T-helper 2 cell treated with Interferon-gamma antibody and Interleukin-4, amounts not matched to agents 100 ng/mL and 5 ng/mL, for 36 hours (primary cell): ENCODE measurements around the gene ASIC3. TPM values are rescaled to one million over a fixed set of nuclear protein-coding genes. Genes with fewer than 3 reads are reported as not detected.

Experiments used
- intact Hi-C: fragments of 100-400 bp; cut with micrococcal nuclease; formaldehyde crosslinking; loops from one replicate; pipeline ENCODE4 v1.15.1; 2023
- total RNA-seq: library from RNA; stranded (reverse); gene quantifications from 2 replicates; pipeline ENCODE4 v1.2.3, GENCODE V29; 2022

The ASIC3 gene
- total RNA-seq, 1 donor from 2014 or later: 6.0 TPM

DNA sequence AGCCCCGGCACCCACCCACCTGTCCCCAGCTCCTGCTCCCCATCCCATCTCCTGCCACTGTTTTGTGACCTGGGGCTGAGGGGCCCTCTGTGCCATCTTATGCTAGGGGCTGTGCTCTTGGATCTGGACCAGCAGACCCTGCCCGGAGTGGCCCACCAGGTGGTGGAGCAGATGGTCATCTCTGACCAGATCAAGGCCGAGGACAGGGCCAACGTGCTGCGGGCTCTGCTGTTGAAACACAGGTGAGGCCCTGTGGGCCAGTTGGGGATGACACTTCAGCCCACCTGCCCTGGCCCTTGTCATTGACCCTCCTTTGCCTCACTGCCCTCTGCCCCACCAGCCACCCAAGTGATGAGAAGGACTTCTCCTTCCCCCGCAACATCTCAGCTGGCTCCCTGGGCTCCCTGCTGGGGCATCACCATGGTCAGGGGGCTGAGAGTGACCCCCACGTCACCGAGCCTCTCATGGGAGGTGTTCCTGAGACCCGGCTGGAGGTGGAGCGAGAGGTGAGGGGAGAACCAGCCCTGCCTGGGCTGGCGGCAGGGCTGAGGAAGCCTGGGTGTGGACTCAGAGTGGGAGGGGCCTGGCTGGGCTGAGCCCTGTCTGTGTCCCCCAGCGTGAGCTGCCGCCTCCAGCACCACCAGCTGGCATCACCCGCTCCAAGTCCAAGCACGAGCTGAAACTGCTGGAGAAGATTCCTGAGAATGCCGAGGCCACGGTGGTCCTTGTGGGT, 21.7 kb downstream of the ASIC3 start:
- intact Hi-C loops: no loop called here

DNA sequence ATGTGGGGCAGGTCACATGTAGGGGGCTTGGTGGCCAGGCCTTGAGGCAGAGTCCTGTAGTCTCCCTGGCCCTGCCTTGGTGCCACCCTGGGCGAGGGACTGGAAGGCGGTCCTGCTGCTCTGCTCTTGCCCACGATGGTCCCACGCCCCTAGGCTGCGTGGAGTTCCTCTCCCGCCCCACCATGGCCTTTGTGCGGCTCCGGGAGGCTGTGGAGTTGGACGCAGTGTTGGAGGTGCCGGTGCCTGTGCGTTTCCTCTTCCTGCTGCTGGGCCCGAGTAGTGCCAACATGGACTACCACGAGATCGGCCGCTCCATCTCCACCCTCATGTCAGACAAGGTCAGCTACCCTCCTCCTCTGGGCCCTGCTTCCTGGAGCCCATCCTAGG, 22.2 kb downstream of the ASIC3 start:
- intact Hi-C loops: no loop called here

DNA sequence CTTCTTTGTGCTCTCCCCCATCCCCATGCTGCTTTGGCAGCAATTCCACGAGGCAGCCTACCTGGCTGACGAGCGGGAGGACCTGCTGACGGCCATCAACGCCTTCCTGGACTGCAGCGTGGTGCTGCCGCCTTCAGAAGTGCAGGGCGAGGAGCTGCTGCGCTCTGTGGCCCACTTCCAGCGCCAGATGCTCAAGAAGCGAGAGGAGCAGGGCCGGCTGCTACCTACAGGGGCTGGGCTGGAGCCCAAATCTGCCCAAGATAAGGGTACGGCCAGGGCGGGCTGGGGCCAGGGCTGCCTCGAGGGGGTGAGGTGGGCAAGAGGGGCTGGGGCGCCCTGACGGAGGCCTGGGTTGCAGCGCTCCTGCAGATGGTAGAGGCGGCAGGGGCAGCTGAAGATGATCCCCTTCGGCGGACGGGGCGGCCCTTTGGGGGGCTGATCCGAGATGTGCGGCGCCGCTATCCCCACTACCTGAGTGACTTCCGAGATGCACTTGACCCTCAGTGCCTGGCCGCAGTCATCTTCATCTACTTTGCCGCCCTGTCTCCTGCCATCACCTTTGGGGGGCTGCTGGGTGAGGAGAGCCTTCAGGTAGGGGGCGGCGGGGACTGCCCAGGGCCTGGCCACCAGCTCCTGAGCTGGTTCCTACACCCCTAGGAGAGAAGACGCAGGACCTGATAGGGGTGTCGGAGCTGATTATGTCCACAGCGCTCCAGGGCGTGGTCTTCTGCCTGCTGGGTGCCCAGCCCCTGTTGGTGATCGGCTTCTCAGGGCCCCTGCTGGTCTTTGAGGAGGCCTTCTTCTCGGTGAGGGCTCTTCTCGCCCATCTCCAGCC, 22.9 kb downstream of the ASIC3 start:
- intact Hi-C loops: no loop called here

GRCh38 chr7:151073990-151074389, 25.7 kb downstream of the ASIC3 start:
- intact Hi-C loops: no loop called here

DNA sequence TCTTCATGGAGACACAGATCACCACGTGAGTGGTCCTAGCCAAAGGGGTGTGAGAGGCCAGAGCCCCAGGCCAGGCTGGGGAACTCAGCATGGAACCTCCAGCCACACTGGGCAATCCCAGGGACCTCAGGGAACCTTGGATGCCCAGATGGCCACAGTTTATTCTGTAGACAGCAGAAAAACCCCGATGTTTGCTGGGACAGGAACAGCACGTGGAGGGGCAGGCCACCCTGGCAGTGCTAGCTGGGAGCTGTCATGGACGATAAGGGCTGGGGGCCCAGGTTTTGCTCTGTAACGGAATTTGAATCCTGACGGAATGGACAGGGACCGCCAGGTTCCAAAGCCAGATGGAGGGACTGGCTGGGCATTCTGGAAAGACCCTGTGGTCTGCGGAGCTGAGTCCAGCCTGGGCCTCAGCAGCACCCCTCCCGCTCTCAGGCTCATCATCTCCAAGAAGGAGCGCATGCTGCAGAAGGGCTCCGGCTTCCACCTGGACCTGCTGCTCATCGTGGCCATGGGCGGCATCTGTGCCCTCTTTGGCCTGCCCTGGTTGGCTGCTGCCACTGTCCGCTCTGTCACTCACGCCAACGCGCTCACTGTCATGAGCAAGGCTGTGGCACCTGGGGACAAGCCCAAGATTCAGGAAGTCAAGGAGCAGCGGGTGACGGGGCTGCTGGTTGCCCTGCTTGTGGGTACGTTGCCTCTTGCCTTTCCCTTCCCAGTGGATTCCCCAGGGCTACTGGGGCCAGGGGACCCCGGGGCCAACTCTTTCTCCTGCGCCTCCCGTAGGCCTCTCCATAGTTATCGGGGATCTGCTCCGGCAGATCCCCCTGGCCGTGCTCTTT, 26.7 kb downstream of the ASIC3 start:
- intact Hi-C loops: no loop called here

DNA sequence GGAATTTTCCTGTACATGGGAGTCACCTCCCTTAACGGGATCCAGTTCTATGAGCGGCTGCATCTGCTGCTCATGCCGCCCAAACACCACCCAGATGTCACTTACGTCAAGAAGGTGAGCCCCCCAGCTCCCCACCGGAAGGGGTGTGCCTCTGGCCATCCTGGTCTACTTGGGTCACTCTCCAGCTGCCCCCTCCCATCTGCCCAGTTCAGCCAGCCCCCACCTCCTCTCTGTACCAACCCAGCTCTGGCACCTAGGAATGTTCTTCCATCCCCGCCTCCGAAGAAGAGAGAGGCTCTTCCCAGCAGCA, 27.3 kb downstream of the ASIC3 start:
- intact Hi-C loops: no loop called here

GRCh38 chr7:151075978-151076426, 27.7 kb downstream of the ASIC3 start:
- intact Hi-C loops: no loop called here

DNA sequence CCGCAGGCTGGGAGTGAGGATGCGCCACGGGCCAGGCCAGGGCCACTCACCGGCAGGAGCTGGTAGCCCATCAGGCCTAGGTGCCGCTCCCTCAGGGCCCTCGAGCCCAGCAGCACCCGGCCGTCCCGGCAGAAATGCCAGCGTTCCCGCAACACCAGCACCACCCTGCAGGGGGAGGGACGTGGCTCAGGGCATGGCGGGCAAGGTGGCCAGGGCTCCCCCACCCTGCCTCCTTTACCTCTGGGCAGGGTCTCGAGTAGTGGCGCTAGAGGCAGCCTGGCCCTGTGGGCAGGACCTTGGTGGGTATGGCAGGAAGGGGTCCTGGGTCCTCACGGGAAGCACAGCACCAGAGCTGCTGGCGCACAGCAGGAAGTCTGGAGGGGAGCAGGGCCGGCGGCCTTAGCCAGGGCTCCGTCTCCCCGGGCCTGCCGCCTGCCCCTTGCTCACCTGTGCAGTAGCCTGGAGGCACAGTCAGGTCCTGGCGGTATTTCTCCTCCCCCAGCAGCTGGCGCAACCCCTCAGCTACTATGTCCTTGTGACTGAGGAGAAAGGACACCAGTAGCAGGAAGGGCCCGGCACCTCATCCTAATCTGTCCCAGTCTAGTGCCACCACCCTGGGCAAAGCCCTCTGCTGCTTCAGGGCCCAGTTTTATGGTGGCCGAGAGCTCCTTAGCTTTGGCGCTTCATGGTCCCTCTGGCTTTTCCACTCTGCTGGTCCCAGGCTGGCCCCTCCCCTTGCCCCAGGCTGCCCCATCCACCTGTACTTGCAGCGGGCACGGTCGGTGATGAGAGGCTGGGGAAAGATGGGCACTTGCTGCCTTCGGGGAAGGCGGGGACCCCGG, 28.8 kb downstream of the ASIC3 start:
- intact Hi-C loops: no loop called here

- intact Hi-C loops: no loop called here
Measured at GRCh38 chr7:151077705-151078232, 29.4 kb downstream of the ASIC3 start.

GRCh38 chr7:151078233-151079040, 30.1 kb downstream of the ASIC3 start:
- intact Hi-C loops: no loop called here

DNA sequence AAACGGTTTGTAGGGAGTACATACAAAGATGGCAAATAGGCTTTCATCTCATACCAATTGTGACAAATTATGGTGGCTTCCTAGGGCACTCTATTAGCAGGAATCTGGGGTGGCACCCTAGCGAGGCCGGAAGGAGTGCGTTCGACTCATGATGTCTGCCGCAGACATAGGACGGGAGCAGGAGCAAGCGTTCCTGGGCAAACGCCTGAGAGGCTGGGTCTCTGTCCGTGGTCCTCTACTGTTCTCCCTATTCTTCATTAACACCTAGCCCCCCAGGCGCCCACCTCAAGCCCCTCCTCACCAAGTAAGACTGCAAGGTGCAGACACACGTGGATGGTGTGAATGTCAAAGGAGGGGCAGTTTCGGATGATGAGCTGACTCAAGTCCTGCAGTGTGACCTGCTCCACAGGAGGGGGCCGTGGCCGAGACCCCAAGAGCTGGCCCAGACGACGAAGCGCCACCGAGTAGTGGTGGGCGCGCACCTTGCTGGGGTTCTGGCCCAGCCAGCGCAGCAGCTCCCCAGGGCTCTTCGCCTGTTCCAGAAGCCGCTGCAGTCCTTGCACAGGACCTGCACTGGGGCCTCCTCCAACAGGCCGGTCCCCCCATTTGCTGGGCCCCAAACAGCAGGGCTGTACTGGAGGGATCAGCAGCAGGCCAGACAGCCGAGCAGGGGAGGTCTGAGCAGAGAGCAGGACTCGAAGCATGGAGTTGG, 31.0 kb downstream of the ASIC3 start:
- intact Hi-C loops: no loop called here

DNA sequence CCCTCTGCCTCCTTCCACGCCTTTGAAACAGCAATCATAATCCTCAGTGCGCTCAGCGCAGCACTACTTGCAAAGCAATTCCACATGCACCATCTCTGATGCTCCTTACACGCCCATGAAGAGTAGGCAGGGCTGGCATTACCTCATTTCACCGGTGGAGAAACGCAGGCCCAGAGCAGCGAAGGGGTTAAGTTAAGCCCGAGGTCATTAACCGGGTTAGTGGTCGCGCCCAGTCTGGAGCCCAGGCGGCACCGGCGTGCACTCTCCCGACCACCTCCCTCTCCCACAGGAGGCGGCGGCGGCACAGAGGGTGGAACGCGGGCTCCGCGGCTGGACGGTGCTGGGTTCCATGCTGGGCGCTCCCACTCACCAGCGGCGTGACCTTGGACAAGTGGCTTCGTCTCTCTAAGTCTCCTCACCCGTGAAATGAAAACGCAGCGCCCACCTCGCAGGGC, 31.8 kb downstream of the ASIC3 start:
- intact Hi-C loops: loop anchor here (1.0 to 10.0 kb wide), 3 partner anchors 22 to 153 kb away; partner anchors contain the start of genes CHPF2 and KCNH2

- intact Hi-C loops: loop anchor here (1.0 to 10.0 kb wide), 3 partner anchors 22 to 152 kb away; partner anchors contain the start of genes CHPF2 and KCNH2
Measured at GRCh38 chr7:151080522-151081169, 32.3 kb downstream of the ASIC3 start, which contains the start of gene FASTK. FASTK (minus strand) TSS chr7:151080809; CDS start chr7:151080766, 43 bp downstream.

- intact Hi-C loops: loop anchor here (2.0 to 10.0 kb wide), 4 partner anchors 107 to 439 kb away; partner anchors contain the start of genes ABCF2, CHPF2 and KCNH2
Measured at GRCh38 chr7:151081170-151082101, 33.1 kb downstream of the ASIC3 start.

DNA sequence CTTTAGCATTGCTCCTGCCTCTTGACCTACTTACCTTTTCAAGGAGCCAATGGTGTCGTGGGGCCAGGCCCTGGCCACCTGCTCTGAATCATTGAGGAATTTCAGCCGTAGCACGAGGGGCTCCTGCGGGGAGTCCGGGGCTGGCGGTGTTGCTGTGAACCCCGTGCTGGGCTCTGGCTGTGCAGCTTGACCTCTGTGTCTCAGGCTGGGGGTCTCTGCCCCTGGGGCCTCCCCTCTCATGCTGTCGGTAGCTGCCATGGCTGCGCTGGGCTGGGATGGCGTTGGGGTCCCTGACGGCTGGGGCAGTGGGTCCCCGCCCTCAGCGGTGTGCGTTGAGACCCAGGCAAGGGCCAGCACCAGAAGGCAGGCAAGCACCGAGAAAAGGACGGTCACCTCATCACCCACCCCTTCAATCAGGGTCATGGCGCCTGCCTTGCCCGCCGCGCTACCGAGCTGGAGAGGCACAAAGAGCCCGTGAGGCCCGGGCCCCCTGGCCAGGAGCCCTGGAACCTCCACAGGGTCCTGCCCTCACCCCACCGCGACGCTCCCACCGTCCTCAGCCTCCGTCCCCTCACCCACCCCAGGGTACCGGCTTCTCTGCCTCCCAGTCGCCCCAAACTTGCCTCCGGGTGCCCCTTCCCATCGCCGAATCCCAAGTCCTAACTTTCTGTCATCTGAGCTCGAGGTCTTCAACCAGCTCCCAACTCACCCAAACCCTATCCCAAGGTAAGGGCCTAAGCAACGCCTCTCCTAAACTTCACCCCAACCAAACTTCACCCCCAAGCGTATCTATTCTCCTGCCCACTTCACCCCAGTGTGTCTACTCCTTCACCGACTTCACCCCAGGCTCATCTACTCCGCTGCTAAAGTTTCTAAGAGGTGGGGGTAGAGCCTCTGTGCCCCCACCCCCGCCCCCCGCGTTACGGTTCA, 34.1 kb downstream of the ASIC3 start:
- intact Hi-C loops: loop anchor here (1.0 to 10.0 kb wide), 4 partner anchors 54 to 438 kb away; partner anchors contain the start of genes ABCB8, ABCF2 and KCNH2
